GM20000 (cell line): ENCODE results near the gene TRAF3IP1.
"Not testable (repeated sequence)": the region's sequence is repeated elsewhere in the genome, so short reads cannot be mapped to it uniquely, and the experiment has no call there.

Source experiments
- DNase-seq: peaks from one replicate; pipeline ENCODE4 v3.0.0; 2012; ENCODE audit warnings: low spot score
- CTCF ChIP-seq: IDR thresholded peaks from 2 replicates; pipeline ENCODE4 v1.5.1; 2012; ENCODE audit warnings: mild to moderate bottlenecking, control low read depth; ENCODE audit errors: extremely low read depth, missing control alignments

Gene TRAF3IP1

GRCh38 chr2:238362626-238363025 is 42.3 kb downstream of the TRAF3IP1 start:
- no peak for DNase-seq
- no peak for TF ChIP-seq CTCF

- TF ChIP-seq CTCF: no peak
- DNase-seq: no peak
Measured at GRCh38 chr2:238369591-238370040, 49.3 kb downstream of the TRAF3IP1 start.

GRCh38 chr2:238370094-238370822 is 49.9 kb downstream of the TRAF3IP1 start:
- no peak for TF ChIP-seq CTCF
- no peak for DNase-seq

- peak; percentile 47 for TF ChIP-seq CTCF
- peak; percentile 64 for DNase-seq
Measured at GRCh38 chr2:238370823-238371372, 50.6 kb downstream of the TRAF3IP1 start.

- not testable (repeated sequence) for DNase-seq
Measured at GRCh38 chr2:238372277-238372676, 52.0 kb downstream of the TRAF3IP1 start.

- TF ChIP-seq CTCF: no peak
Measured at GRCh38 chr2:238376884-238377391, 56.6 kb downstream of the TRAF3IP1 start.

GRCh38 chr2:238378230-238379095 is 58.1 kb downstream of the TRAF3IP1 start:
- DNase-seq: no peak
- no peak for TF ChIP-seq CTCF

More at GRCh38 chr2:238376884-238377391, 56.6 kb downstream of the TRAF3IP1 start:
- no peak for DNase-seq
